GM19397 (cell line): ENCODE measurements around the gene CCDC91.
A peak's percentile ranks its signal among the peaks of the same experiment; 100 is the strongest.
"Not testable (repeated sequence)": the region's sequence is repeated elsewhere in the genome, so short reads cannot be mapped to it uniquely, and the experiment has no call there.

Experiments used
- ATAC-seq: cut with Tn5 transposase; IDR thresholded peaks from one replicate; pipeline ENCODE4 v1.9.1; 2021; ENCODE audit warnings: mild to moderate bottlenecking, moderate library complexity; ENCODE audit not compliant: unreplicated experiment

Gene CCDC91

GRCh38 chr12:28443337-28443736 lies 253.1 kb downstream of the CCDC91 start:
- ATAC-seq, result no peak

GRCh38 chr12:28446031-28446430 lies 255.8 kb downstream of the CCDC91 start:
- ATAC-seq, result no peak

- no peak for ATAC-seq
Observed at GRCh38 chr12:28453686-28454085, 263.4 kb downstream of the CCDC91 start.

- ATAC-seq, result no peak
Observed at GRCh38 chr12:28456934-28457710, 266.9 kb downstream of the CCDC91 start.

- ATAC-seq, result no peak
Observed at GRCh38 chr12:28457785-28458184, 267.5 kb downstream of the CCDC91 start.

GRCh38 chr12:28459481-28459880 lies 269.2 kb downstream of the CCDC91 start:
- no peak for ATAC-seq

GRCh38 chr12:28460420-28461130 lies 270.3 kb downstream of the CCDC91 start:
- peak; percentile 67 for ATAC-seq

GRCh38 chr12:28463396-28463795 lies 273.1 kb downstream of the CCDC91 start:
- no peak for ATAC-seq

GRCh38 chr12:28471762-28472161 lies 281.5 kb downstream of the CCDC91 start:
- ATAC-seq, result not testable (repeated sequence)

GRCh38 chr12:28476206-28476605 lies 285.9 kb downstream of the CCDC91 start:
- not testable (repeated sequence) for ATAC-seq

GRCh38 chr12:28479097-28479496 lies 288.8 kb downstream of the CCDC91 start:
- not testable (repeated sequence) for ATAC-seq

- no peak for ATAC-seq
Observed at GRCh38 chr12:28479683-28480082, 289.4 kb downstream of the CCDC91 start.

GRCh38 chr12:28484156-28484555 lies 293.9 kb downstream of the CCDC91 start:
- ATAC-seq, result no peak

- ATAC-seq, result no peak
Observed at GRCh38 chr12:28486521-28486920, 296.3 kb downstream of the CCDC91 start.

GRCh38 chr12:28489246-28489645 lies 299.0 kb downstream of the CCDC91 start:
- ATAC-seq, result no peak

GRCh38 chr12:28497889-28498411 lies 307.7 kb downstream of the CCDC91 start:
- peak; percentile 78 for ATAC-seq

GRCh38 chr12:28498850-28499249 lies 308.6 kb downstream of the CCDC91 start:
- ATAC-seq, result no peak

- ATAC-seq, result no peak
Observed at GRCh38 chr12:28500373-28501024, 310.2 kb downstream of the CCDC91 start.

- no peak for ATAC-seq
Observed at GRCh38 chr12:28506271-28506670, 316.0 kb downstream of the CCDC91 start.

- no peak for ATAC-seq
Observed at GRCh38 chr12:28507033-28507432, 316.8 kb downstream of the CCDC91 start.

- no peak for ATAC-seq
Observed at GRCh38 chr12:28507867-28508266, 317.6 kb downstream of the CCDC91 start.
